ENCODE results near the gene MRPL53. TPM values are rescaled to one million over a fixed set of nuclear protein-coding genes. Genes with fewer than 3 reads are reported as not detected.
A peak's percentile ranks its signal among the peaks of the same experiment; 100 is the strongest.

The MRPL53 gene
- total and polyA plus RNA-seq, 2 of the 13 experiments (the other 11 are each of a cell fraction or from before 2014, with no cell fraction given): 34.3 to 51.9 TPM

DNA sequence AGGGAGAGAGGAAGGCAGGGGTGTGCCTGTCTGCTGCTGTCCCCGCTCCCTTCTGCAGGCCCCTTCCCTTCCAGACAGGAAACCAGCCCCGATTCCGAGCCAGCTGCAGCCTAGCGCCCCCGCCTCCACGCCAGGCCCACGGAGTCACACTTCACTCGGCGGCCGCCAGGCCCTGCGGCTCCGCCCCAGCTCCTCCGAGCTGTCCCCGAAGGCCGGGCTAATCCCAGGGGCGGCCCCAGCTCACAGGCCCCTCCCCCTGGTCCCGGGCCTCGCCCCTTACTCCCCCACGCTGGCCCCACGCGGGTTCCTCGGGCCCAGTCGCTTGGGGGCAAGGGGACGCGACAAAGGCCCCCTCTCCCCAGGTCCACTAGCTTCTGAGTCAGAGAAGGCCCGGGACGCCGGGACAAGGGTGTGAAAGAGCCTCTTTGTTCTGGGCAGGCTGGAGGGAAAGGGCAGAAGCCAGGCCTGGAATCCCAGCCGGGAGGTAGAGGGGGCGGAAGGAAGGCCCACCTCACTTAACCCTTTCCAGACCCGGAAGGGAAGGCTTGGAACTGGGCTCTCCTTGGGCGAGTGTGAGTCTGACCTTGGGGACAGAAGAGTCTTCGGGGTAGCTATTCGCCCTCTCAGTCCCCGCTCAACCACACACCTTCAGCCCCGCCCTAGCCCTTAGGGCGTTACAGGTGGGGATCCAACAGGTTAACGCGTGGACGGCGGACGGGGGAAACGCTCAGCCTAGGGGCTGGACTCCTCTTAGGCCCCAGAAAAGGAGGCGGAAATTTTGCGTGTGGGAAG is 31.9 kb downstream of the MRPL53 start (continued):
- TF ChIP-seq, protein P1, sequence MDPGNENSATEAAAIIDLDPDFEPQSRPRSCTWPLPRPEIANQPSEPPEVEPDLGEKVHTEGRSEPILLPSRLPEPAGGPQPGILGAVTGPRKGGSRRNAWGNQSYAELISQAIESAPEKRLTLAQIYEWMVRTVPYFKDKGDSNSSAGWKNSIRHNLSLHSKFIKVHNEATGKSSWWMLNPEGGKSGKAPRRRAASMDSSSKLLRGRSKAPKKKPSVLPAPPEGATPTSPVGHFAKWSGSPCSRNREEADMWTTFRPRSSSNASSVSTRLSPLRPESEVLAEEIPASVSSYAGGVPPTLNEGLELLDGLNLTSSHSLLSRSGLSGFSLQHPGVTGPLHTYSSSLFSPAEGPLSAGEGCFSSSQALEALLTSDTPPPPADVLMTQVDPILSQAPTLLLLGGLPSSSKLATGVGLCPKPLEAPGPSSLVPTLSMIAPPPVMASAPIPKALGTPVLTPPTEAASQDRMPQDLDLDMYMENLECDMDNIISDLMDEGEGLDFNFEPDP (CRISPR knock-in tag; conservative IDR thresholded peaks at IDR 0.05): no peak
- TF ChIP-seq ZNF138 (CRISPR knock-in tag; IDR thresholded peaks at IDR 0.05; ENCODE audit: low read depth): peak; percentile 66; the same call in 1 of the 2 replicates
- TF ChIP-seq KMT2A (CRISPR knock-in tag; IDR thresholded peaks at IDR 0.05): peak; percentile 73; the same call in 1 of the 2 replicates
- peak; percentile 62; the same call in 1 of the 2 replicates for TF ChIP-seq ZNF12 (CRISPR knock-in tag; IDR thresholded peaks at IDR 0.05)
- TF ChIP-seq TEAD2 (CRISPR knock-in tag; IDR thresholded peaks at IDR 0.05): no peak
- TF ChIP-seq, protein P2, sequence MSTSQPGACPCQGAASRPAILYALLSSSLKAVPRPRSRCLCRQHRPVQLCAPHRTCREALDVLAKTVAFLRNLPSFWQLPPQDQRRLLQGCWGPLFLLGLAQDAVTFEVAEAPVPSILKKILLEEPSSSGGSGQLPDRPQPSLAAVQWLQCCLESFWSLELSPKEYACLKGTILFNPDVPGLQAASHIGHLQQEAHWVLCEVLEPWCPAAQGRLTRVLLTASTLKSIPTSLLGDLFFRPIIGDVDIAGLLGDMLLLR (CRISPR knock-in tag; IDR thresholded peaks at IDR 0.05): no peak; the same call in 1 of the 2 replicates
- TF ChIP-seq, protein P3, sequence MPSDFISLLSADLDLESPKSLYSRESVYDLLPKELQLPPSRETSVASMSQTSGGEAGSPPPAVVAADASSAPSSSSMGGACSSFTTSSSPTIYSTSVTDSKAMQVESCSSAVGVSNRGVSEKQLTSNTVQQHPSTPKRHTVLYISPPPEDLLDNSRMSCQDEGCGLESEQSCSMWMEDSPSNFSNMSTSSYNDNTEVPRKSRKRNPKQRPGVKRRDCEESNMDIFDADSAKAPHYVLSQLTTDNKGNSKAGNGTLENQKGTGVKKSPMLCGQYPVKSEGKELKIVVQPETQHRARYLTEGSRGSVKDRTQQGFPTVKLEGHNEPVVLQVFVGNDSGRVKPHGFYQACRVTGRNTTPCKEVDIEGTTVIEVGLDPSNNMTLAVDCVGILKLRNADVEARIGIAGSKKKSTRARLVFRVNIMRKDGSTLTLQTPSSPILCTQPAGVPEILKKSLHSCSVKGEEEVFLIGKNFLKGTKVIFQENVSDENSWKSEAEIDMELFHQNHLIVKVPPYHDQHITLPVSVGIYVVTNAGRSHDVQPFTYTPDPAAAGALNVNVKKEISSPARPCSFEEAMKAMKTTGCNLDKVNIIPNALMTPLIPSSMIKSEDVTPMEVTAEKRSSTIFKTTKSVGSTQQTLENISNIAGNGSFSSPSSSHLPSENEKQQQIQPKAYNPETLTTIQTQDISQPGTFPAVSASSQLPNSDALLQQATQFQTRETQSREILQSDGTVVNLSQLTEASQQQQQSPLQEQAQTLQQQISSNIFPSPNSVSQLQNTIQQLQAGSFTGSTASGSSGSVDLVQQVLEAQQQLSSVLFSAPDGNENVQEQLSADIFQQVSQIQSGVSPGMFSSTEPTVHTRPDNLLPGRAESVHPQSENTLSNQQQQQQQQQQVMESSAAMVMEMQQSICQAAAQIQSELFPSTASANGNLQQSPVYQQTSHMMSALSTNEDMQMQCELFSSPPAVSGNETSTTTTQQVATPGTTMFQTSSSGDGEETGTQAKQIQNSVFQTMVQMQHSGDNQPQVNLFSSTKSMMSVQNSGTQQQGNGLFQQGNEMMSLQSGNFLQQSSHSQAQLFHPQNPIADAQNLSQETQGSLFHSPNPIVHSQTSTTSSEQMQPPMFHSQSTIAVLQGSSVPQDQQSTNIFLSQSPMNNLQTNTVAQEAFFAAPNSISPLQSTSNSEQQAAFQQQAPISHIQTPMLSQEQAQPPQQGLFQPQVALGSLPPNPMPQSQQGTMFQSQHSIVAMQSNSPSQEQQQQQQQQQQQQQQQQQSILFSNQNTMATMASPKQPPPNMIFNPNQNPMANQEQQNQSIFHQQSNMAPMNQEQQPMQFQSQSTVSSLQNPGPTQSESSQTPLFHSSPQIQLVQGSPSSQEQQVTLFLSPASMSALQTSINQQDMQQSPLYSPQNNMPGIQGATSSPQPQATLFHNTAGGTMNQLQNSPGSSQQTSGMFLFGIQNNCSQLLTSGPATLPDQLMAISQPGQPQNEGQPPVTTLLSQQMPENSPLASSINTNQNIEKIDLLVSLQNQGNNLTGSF (CRISPR knock-in tag; IDR thresholded peaks at IDR 0.05): peak; percentile 60; the same call in 1 of the 2 replicates
- peak; percentile 50 for TF ChIP-seq ZNF484 (CRISPR knock-in tag; IDR thresholded peaks at IDR 0.05; ENCODE audit: borderline replicate concordance, low read depth)
- TF ChIP-seq, protein P4, sequence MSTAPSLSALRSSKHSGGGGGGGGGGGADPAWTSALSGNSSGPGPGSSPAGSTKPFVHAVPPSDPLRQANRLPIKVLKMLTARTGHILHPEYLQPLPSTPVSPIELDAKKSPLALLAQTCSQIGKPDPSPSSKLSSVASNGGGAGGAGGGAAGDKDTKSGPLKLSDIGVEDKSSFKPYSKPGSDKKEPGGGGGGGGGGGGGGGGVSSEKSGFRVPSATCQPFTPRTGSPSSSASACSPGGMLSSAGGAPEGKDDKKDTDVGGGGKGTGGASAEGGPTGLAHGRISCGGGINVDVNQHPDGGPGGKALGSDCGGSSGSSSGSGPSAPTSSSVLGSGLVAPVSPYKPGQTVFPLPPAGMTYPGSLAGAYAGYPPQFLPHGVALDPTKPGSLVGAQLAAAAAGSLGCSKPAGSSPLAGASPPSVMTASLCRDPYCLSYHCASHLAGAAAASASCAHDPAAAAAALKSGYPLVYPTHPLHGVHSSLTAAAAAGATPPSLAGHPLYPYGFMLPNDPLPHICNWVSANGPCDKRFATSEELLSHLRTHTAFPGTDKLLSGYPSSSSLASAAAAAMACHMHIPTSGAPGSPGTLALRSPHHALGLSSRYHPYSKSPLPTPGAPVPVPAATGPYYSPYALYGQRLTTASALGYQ (CRISPR knock-in tag; IDR thresholded peaks at IDR 0.05): peak; percentile 86
- TF ChIP-seq, protein P5, sequence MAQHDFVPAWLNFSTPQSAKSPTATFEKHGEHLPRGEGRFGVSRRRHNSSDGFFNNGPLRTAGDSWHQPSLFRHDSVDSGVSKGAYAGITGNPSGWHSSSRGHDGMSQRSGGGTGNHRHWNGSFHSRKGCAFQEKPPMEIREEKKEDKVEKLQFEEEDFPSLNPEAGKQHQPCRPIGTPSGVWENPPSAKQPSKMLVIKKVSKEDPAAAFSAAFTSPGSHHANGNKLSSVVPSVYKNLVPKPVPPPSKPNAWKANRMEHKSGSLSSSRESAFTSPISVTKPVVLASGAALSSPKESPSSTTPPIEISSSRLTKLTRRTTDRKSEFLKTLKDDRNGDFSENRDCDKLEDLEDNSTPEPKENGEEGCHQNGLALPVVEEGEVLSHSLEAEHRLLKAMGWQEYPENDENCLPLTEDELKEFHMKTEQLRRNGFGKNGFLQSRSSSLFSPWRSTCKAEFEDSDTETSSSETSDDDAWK (CRISPR knock-in tag; IDR thresholded peaks at IDR 0.05): no peak
- no peak; the same call in 1 of the 2 replicates for TF ChIP-seq ZNF460 (CRISPR knock-in tag; IDR thresholded peaks at IDR 0.05; ENCODE audit: borderline replicate concordance)
- peak; percentile 99 for TF ChIP-seq GATAD2A (CRISPR knock-in tag; IDR thresholded peaks at IDR 0.05)

All from HepG2 (cell line).